Activated CD8-positive, alpha-beta memory T cell treated with anti-CD3 and anti-CD28 coated beads, Interleukin-2, amount 50 U/mL, for 24 hours (primary cell): ENCODE data around the gene PEX11G.

Experiments
- DNase-seq: peaks from one replicate; pipeline ENCODE4 v3.0.0-alpha.2; 2020; ENCODE audit errors: extremely low read depth

Gene PEX11G

GRCh38 chr19:7494416-7495098, 5.7 kb upstream of the PEX11G start:
- DNase-seq: no peak

- no peak for DNase-seq
Measured at GRCh38 chr19:7492558-7492957, 3.7 kb upstream of the PEX11G start.

- no peak for DNase-seq
Measured at GRCh38 chr19:7492142-7492541, 3.3 kb upstream of the PEX11G start.

- no peak for DNase-seq
Measured at GRCh38 chr19:7489609-7490044, 792 bp upstream of the PEX11G start.

GRCh38 chr19:7486923-7487322, 1.9 kb downstream of the PEX11G start:
- DNase-seq: no peak

- no peak for DNase-seq
Measured at GRCh38 chr19:7483720-7484201, 5.1 kb downstream of the PEX11G start.

GRCh38 chr19:7482584-7483439, 6.0 kb downstream of the PEX11G start:
- DNase-seq: no peak

GRCh38 chr19:7480970-7481255, 7.9 kb downstream of the PEX11G start:
- DNase-seq: no peak

GRCh38 chr19:7480222-7480969, 8.4 kb downstream of the PEX11G start:
- DNase-seq: no peak

GRCh38 chr19:7478843-7479227, 10.0 kb downstream of the PEX11G start:
- no peak for DNase-seq

- DNase-seq: no peak
Measured at GRCh38 chr19:7478173-7478842, 10.5 kb downstream of the PEX11G start.

GRCh38 chr19:7477758-7478157, 11.1 kb downstream of the PEX11G start:
- no peak for DNase-seq

- DNase-seq: no peak
Measured at GRCh38 chr19:7476777-7477494, 11.9 kb downstream of the PEX11G start.

- no peak for DNase-seq
Measured at GRCh38 chr19:7476241-7476640, 12.6 kb downstream of the PEX11G start.

GRCh38 chr19:7475665-7476064, 13.2 kb downstream of the PEX11G start:
- DNase-seq: no peak

GRCh38 chr19:7471696-7472615, 16.9 kb downstream of the PEX11G start:
- DNase-seq: no peak

- no peak for DNase-seq
Measured at GRCh38 chr19:7470540-7471305, 18.1 kb downstream of the PEX11G start.

- DNase-seq: no peak
Measured at GRCh38 chr19:7469669-7470285, 19.1 kb downstream of the PEX11G start.

- no peak for DNase-seq
Measured at GRCh38 chr19:7468840-7469239, 20.0 kb downstream of the PEX11G start.
